ENCODE data around the gene SFRP2.

SFRP2 gene

GRCh38 chr4:153792618-153793247, 3.9 kb upstream of the SFRP2 start:
- DNase-seq: no peak

DNA sequence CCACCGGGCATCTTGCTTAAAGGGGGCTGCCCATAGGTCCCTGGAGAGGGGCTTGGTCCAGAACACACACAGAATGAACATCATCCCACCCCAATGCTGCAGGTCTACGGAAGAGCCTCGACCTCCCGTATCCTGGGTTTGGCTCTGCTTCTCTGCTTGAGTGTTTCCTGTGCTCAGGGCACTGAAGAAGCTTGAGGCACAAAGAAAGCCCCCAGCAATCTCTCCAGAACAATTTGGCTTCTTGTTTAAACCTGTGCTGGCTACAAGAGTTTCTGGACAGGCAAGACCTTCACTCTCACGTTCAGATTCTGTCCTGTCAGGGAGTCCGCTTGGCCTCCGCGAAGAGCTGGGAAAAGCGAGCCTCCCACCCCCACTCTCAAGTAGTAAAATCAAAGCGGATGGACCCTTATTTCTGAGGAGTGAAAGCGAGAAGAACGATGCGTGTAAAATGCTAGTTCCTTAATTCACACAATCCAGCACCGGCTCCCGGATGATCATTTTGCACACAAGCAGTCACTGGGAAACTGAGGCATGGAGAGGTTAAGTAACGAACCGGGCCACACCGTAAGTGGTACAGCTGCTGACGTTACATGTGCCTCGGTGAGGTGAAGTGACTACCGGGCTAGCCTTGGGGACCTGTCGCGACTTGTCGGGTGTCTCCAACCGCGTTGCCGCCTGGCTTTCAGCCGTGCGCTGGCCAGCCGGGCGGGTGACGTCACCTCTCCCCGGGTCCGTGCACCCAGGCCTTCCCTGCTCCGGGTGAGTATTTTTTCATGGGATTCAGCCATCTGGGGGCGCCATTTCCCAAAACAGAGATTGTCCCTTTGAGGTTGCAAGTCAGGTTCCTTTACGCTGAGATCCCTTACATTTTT, 3.1 kb upstream of the SFRP2 start:
- peak in 1 of 2 donors; percentile 40 for DNase-seq

DNA sequence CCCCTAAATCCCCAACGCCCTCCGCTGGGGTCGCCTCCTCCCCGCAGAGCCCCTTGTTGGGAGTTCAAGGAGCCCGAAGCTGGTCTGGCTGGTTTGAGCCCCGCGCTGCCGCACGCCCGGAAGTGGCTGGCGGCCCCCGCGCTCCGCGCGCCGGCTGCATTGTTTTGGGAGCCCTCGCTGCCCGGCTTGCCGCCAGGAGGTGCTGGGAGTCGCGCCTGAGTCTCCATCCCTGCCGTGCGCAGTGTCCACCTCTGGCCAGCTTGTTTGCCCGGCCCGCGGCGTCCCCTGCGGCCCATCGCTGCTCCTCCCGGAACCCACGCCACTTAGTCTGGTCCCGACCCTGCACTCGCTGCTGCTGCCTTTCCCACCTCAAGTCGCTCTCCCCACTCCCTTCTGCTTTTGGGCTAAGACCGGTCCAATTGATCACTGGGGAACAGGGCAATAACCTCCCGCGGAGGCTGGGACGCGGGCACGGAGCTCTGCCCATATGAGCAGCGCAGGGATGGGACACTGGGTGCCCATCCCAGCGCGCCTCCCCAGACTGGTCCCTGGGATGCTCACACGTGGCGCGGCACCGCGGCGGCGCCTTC, 2.2 kb upstream of the SFRP2 start:
- no peak for DNase-seq

- DNase-seq: no peak
Observed at GRCh38 chr4:153790500-153790865, 1.6 kb upstream of the SFRP2 start.

DNA sequence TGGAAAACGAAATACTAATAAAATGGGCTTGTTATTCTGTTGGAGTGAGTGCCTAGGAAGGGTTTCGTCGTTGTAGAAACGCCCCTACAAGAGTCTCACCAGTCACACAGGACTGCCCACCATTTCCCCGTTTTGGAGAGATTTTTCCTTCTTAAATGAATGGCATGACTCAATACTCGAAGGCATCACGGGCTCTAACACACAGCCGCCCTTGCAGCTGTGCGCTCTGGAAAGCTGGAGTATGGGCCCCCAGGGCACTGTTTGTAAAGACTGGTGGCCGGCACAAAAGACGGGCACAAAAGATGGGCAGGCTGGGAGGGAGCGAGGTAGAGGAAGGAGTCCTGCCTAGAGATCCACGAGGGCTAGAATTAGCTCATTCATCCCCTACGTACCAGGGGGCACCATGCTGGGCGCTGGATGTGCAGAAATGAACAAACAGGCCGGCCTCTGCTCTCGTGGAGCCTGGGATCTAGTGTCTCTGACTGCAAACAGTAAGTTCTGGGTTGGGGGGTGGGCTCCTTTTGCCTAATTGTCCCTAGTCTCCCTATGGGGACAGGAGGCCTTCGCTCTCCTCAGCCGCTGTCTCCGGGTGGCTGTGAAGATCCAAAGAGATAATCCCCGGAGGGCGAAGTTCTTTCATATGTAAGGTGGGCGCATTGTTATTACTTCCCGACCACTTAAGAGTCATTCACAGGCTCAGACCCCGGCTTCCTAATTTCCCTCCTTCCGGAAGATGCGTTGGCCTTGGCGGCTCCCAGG, 1.0 kb upstream of the SFRP2 start:
- no peak for DNase-seq

- no peak for DNase-seq
Observed at GRCh38 chr4:153788051-153788412, 851 bp downstream of the SFRP2 start.

DNA sequence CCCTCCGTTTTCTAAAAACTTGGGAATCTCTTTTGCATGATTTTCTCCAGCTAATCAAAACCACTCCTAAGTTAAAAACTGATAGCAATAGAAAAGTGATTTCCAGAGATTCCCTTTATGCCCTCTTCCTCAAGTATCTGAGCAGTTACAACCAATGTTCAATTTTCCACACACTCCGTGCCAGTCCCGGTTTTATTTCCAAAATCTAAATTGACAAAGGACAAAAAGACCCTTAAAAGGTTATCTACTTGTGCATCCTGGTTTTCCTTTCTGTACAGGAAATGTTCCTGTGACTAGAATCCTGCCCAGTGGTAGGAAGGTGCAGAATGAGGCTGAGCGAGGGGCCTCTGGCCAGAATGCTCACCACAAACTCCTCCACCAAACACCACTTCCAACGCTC, 1.3 kb downstream of the SFRP2 start:
- DNase-seq: no peak

- no peak for DNase-seq
Observed at GRCh38 chr4:153787061-153787560, 1.8 kb downstream of the SFRP2 start.

- peak in 1 of 2 donors; percentile 27 for DNase-seq
Observed at GRCh38 chr4:153785910-153786721, 2.8 kb downstream of the SFRP2 start.

- no peak for DNase-seq
Observed at GRCh38 chr4:153784166-153784699, 4.7 kb downstream of the SFRP2 start.

GRCh38 chr4:153782581-153782980, 6.3 kb downstream of the SFRP2 start:
- no peak for DNase-seq

GRCh38 chr4:153781717-153782416, 7.0 kb downstream of the SFRP2 start:
- DNase-seq: no peak

DNA sequence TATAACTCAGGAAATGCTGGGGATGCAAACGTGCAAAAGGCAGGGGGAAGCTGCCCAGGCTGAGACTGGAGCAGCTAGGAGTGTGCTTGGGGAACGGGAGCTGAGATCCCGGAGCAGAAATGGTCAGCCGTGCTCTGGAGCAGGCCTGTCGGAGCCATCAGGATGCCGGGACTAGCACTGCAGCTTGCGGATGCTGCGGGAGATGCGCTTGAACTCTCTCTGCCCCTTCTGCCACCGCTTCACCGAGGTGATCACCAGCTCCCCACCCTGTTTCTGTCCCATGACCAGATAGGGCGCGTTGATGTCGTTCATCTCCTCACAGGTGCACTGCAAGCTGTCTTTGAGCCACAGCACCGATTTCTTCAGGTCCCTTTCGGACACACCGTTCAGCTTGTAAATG, 7.6 kb downstream of the SFRP2 start:
- no peak for DNase-seq

GRCh38 chr4:153780876-153781275, 8.0 kb downstream of the SFRP2 start:
- DNase-seq: no peak

- no peak for DNase-seq
Observed at GRCh38 chr4:153780221-153780620, 8.7 kb downstream of the SFRP2 start.

DNA sequence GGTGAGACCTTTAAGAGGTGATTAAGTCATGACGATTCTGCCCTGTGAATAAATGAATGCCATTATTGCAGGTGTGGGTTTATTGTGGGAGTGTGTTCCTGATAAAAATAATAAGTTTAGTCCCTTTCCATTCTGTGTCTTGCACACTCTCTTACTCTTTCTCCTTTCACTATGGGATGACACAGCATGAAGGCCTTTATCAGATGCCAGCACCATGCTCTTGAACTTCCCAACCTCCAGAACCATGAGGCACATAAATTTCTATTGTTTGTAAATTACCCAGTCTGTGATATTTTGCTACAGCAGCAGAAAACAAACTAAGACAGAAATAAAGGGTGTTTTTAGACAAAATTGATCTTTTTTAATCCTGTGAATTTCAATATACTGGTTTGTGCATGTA, 10.5 kb downstream of the SFRP2 start:
- no peak for DNase-seq

DNA sequence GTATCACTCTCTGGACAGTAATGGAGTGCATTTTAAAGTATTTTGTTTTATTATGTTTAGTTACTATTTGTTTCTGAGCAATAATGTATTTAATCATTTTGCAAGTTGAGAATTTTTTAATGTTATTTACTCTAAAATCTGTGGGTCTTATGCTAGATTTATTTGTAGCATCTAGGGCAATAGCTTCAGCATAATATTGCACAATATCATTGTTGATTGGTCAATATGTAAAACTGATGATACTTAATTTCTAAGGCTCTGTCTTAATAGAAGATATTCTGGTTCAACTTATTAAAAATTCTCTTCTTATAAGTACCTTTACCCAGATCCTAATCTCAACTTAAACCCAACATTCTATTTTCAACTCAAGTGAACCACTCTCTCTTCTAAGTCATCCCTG, 11.5 kb downstream of the SFRP2 start:
- DNase-seq: no peak

GRCh38 chr4:153776601-153777000, 12.3 kb downstream of the SFRP2 start:
- no peak for DNase-seq

- DNase-seq: no peak
Observed at GRCh38 chr4:153773236-153773690, 15.6 kb downstream of the SFRP2 start.

DNA sequence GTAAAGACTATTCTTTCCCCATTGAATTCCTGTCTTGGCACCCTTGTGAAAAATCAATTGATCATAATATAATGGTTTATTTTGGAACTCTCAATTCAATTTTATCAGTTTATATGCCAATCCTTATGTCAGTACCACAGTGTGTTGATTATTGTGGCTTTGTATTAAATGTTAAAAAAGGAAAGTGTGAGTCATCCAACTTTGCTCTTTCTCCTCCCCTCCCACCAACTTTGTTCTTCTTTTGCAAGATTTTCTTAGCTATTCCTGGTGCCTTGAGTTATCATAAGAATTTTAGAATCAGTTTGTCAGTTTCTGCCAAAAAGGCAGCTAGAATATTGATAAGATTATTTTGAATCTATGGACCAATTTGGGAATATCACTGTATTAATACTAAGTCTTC, 17.8 kb downstream of the SFRP2 start:
- DNase-seq: peak; percentile 34 to 38

DNA sequence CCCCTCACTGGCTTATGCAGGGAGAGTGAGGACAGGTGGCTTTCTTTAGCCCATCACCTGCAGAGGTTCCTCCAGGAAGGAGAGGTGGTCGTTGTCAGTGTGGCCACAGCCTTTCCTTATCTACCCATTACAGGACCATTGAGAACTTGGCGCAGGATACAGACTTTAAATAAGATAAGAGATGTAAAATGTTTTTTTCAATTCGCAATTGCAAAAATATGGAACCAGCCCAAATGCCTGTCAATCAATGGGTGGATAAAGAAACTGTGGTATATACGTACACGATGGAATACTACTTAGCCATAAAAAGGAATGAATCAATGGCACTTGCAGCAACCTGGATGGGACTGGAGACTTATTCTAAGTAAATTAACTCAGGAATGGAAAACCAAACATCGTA, 22.1 kb downstream of the SFRP2 start:
- no peak for DNase-seq

Data from inflammatory macrophage treated with lipopolysaccharide for 1 hour (primary cell).